GM20000 (cell line): ENCODE data around the gene CDC40.

Source experiments
- DNase-seq: peaks from one replicate; pipeline ENCODE4 v3.0.0; 2012; ENCODE audit warnings: low spot score
- CTCF ChIP-seq: IDR thresholded peaks from 2 replicates; pipeline ENCODE4 v1.5.1; 2012; ENCODE audit warnings: mild to moderate bottlenecking, control low read depth; ENCODE audit errors: extremely low read depth, missing control alignments

Gene CDC40

GRCh38 chr6:110173506-110174132 lies 6.6 kb upstream of the CDC40 start:
- no peak for TF ChIP-seq CTCF
- DNase-seq = no peak

- TF ChIP-seq CTCF = peak; percentile 19
Observed at GRCh38 chr6:110178626-110179405, 1.4 kb upstream of the CDC40 start.

GRCh38 chr6:110179406-110180227 lies 610 bp upstream of the CDC40 start, which contains the start of gene WASF1:
Gene WASF1 (minus strand): TSS chr6:110179670. CDS start chr6:110127601, 52,069 bp downstream.
- TF ChIP-seq CTCF = no peak
- peak; percentile 92 for DNase-seq

More at GRCh38 chr6:110178626-110179405, 1.4 kb upstream of the CDC40 start:
- peak; percentile 45 for DNase-seq

GRCh38 chr6:110181131-110182030 lies 1.2 kb downstream of the CDC40 start:
- DNase-seq = peak; percentile 22
- no peak for TF ChIP-seq CTCF

GRCh38 chr6:110183292-110183885 lies 3.2 kb downstream of the CDC40 start:
- DNase-seq = no peak
- TF ChIP-seq CTCF = no peak

GRCh38 chr6:110185879-110186278 lies 5.7 kb downstream of the CDC40 start:
- peak; percentile 40 for DNase-seq
- no peak for TF ChIP-seq CTCF
